HG02840 (cell line): Measurements from ENCODE around the gene SCGB2B2.
"Not testable (repeated sequence)": the region's sequence is repeated elsewhere in the genome, so short reads cannot be mapped to it uniquely, and the experiment has no call there.

Source experiments
- ATAC-seq: cut with Tn5 transposase; IDR thresholded peaks from one replicate; pipeline ENCODE4 v1.9.1; 2021; ENCODE audit warnings: mild to moderate bottlenecking, moderate library complexity, moderate number of reproducible peaks; ENCODE audit not compliant: unreplicated experiment, low FRiP score

Gene SCGB2B2

GRCh38 chr19:34676697-34677385 lies at the start of gene SCGB2B2:
Gene SCGB2B2, minus strand, starts transcription at chr19:34677159. Its CDS starts 82,596 bp downstream, at chr19:34594563.
- ATAC-seq = peak; percentile 53

- no peak for ATAC-seq
Measured at GRCh38 chr19:34725400-34725799, 48.4 kb upstream of the SCGB2B2 start.

- no peak for ATAC-seq
Measured at GRCh38 chr19:34722353-34722752, 45.4 kb upstream of the SCGB2B2 start.

- no peak for ATAC-seq
Measured at GRCh38 chr19:34715357-34715756, 38.4 kb upstream of the SCGB2B2 start.

GRCh38 chr19:34713262-34713637 lies 36.3 kb upstream of the SCGB2B2 start:
- no peak for ATAC-seq

- ATAC-seq = no peak
Measured at GRCh38 chr19:34712395-34713261, 35.7 kb upstream of the SCGB2B2 start.

- ATAC-seq = no peak
Measured at GRCh38 chr19:34711890-34712289, 34.9 kb upstream of the SCGB2B2 start.

- no peak for ATAC-seq
Measured at GRCh38 chr19:34707661-34708060, 30.7 kb upstream of the SCGB2B2 start.

GRCh38 chr19:34692549-34692948 lies 15.6 kb upstream of the SCGB2B2 start:
- no peak for ATAC-seq

GRCh38 chr19:34690372-34690771 lies 13.4 kb upstream of the SCGB2B2 start:
- ATAC-seq = no peak

GRCh38 chr19:34688592-34688991 lies 11.6 kb upstream of the SCGB2B2 start:
- ATAC-seq = no peak

GRCh38 chr19:34687348-34687747 lies 10.4 kb upstream of the SCGB2B2 start:
- ATAC-seq = no peak

GRCh38 chr19:34686455-34686854 lies 9.5 kb upstream of the SCGB2B2 start:
- ATAC-seq = no peak

- ATAC-seq = not testable (repeated sequence)
Measured at GRCh38 chr19:34685266-34685665, 8.3 kb upstream of the SCGB2B2 start.

- ATAC-seq = no peak
Measured at GRCh38 chr19:34681478-34681877, 4.5 kb upstream of the SCGB2B2 start.

GRCh38 chr19:34678421-34678820 lies 1.5 kb upstream of the SCGB2B2 start:
- ATAC-seq = no peak

- no peak for ATAC-seq
Measured at GRCh38 chr19:34678085-34678412, 1.1 kb upstream of the SCGB2B2 start.

GRCh38 chr19:34677386-34678084 lies 576 bp upstream of the SCGB2B2 start, which contains the start of gene ZNF302:
Gene ZNF302, plus strand, starts transcription at chr19:34677678. Its CDS starts 1,127 bp downstream, at chr19:34678805.
- ATAC-seq = peak; percentile 94

- no peak for ATAC-seq
Measured at GRCh38 chr19:34675919-34676318, 1.0 kb downstream of the SCGB2B2 start.

- no peak for ATAC-seq
Measured at GRCh38 chr19:34675250-34675649, 1.7 kb downstream of the SCGB2B2 start.

- ATAC-seq = no peak
Measured at GRCh38 chr19:34673590-34673989, 3.4 kb downstream of the SCGB2B2 start.
